Effector memory CD4-positive, alpha-beta T cell (primary cell): ENCODE results near the gene CD55.

Experiments
- DNase-seq, 3 donors: peaks; one replicate each; pipeline ENCODE4 v3.0.0-alpha.2; 2020
- H3K27ac ChIP-seq: 2 replicates; pipeline ENCODE4 v1.7.0; 2013; ENCODE audit warnings: mild to moderate bottlenecking, low read length, moderate library complexity; ENCODE audit not compliant: insufficient read depth, poor library complexity, severe bottlenecking
- H3K27me3 ChIP-seq: replicated peaks from 2 replicates; pipeline ENCODE4 v1.7.0; 2013; ENCODE audit warnings: mild to moderate bottlenecking, low read length; ENCODE audit not compliant: insufficient read depth, control insufficient read depth, poor library complexity, severe bottlenecking
- H3K36me3 ChIP-seq: 2 replicates; pipeline ENCODE4 v1.7.0; 2013; ENCODE audit warnings: mild to moderate bottlenecking, low read length, moderate library complexity; ENCODE audit not compliant: control insufficient read depth, insufficient read depth
- H3K4me1 ChIP-seq: 2 replicates; pipeline ENCODE4 v1.7.0; 2013; ENCODE audit warnings: low read length, mild to moderate bottlenecking; ENCODE audit not compliant: control insufficient read depth, insufficient read depth, poor library complexity, severe bottlenecking
- H3K4me3 ChIP-seq: 2 replicates; pipeline ENCODE4 v1.7.0; 2013; ENCODE audit warnings: low read length, low read depth, mild to moderate bottlenecking; ENCODE audit not compliant: insufficient read depth, poor library complexity, severe bottlenecking
- H3K9me3 ChIP-seq: 2 replicates; pipeline ENCODE4 v1.7.0; 2013; ENCODE audit warnings: mild to moderate bottlenecking, low read length, moderate library complexity; ENCODE audit not compliant: control insufficient read depth

Gene CD55

DNA sequence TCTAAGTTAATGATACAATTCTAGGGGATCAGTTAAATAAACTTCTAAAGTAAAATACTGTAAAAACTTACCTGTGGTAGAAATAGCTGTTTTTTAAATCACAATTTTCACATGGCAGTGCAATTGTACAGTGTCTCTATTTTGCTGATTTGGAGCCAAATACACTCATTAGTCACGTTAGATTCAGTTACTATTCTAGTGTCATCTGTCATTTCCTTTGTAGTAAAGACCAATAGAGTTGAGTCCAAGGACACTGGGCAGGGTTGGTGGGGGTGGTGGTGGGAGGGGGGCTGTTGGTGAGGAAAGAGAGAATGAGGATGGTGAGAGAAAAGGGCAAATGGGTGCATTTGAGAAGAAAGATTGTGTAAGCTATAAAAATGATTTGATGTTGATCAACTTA is 33.6 kb downstream of the CD55 start:
- no peak overlapping the region for H3K27ac ChIP-seq
- H3K4me3 ChIP-seq: no peak overlapping the region
- no peaks in the 10 kb centered on the region for H3K9me3 ChIP-seq
- no peaks in the 10 kb centered on the region for H3K4me1 ChIP-seq
- no peak for DNase-seq
- H3K36me3 ChIP-seq: peaks cover 7% of the 10 kb centered on the region
- H3K27me3 ChIP-seq: no peaks in the 10 kb centered on the region

DNA sequence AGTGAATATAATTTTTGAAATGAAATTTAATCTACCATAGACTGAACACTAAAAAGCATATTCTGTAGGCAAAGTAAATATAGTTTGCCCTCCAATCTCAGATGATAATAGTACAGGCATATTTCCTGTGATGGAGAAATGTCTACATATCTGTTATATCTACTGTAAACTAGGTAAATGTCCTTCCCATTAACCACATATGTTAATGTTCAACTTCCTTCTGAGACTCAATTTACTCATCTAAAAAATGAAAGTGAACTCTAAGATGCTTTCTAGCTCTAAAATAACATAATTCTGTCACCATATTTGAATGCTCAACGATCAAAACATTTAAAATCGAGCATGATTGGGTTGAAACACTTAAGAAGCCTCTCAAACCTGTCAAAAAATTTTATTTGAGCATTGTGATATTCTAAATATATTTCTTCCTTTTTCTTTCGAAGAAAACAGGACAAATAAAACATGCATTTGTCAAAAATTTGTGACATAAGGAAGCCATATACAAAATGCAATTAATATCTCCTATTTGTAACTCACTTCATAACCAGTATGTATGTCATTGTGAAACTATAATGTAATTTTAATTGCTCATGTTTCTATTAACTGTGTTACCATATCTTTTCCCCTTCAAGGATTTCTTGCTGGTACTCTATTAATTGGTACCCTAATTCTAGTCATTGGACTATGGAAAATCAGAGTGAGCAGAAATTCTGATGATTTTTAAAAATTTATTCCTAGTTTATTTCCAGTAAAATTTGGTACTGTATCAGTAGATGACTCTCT is 34.2 kb downstream of the CD55 start:
- Histone ChIP-seq H3K27me3 (no peaks in the 10 kb centered on the region), H3K9me3 (no peaks in the 10 kb centered on the region), H3K4me3 (no peak overlapping the region), H3K4me1 (no peaks in the 10 kb centered on the region), H3K36me3 (peaks cover under 1% of the 10 kb centered on the region), H3K27ac (no peak overlapping the region)
- DNase-seq: no peak

DNA sequence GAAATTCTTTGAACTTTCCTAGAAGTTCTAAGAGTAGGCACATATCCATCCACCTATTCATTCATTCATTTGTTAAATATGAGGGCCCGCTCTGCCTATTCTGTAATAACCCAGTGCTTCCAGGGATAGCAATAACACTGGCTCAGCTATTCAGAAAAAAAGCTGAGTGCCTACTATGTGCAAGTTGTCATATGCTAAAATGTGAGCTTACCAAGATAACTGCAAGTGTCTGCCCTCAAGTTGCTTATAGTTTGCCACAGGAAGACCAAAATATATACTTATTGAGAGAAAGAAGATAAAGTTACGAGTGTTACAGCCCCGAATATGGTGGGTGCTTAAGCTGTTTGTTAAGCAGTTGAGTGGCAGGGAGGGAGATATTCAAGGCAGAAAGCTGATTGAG is 39.6 kb downstream of the CD55 start:
- Histone ChIP-seq H3K4me1 (no peaks in the 10 kb centered on the region), H3K36me3 (peaks cover 13% of the 10 kb centered on the region), H3K27me3 (no peaks in the 10 kb centered on the region), H3K27ac (no peak overlapping the region), H3K9me3 (no peaks in the 10 kb centered on the region), H3K4me3 (no peak overlapping the region)
- DNase-seq: no peak

DNA sequence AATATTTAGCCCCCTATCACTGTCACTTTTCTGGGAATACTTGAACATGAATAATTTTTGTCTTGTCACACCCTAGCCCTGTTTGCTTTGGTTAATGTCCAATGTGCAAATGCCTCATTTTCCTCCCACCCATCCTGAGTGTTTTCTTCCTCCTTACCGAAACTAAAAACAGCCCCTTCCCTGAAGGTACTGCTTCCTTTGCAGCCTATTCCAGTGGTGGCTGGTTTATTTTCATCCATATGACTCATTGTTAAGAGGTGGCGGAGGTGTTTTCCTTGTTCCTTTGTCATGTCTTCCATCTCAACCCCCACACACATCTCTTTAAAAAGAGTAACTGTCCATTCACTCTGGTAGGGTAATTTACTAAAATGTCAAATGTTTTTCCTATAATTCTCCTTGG is 40.4 kb downstream of the CD55 start:
- H3K27me3 ChIP-seq: no peaks in the 10 kb centered on the region
- H3K9me3 ChIP-seq: no peaks in the 10 kb centered on the region
- H3K4me1 ChIP-seq: no peaks in the 10 kb centered on the region
- no peak overlapping the region for H3K4me3 ChIP-seq
- peaks cover 13% of the 10 kb centered on the region for H3K36me3 ChIP-seq
- no peak overlapping the region for H3K27ac ChIP-seq
- no peak for DNase-seq

DNA sequence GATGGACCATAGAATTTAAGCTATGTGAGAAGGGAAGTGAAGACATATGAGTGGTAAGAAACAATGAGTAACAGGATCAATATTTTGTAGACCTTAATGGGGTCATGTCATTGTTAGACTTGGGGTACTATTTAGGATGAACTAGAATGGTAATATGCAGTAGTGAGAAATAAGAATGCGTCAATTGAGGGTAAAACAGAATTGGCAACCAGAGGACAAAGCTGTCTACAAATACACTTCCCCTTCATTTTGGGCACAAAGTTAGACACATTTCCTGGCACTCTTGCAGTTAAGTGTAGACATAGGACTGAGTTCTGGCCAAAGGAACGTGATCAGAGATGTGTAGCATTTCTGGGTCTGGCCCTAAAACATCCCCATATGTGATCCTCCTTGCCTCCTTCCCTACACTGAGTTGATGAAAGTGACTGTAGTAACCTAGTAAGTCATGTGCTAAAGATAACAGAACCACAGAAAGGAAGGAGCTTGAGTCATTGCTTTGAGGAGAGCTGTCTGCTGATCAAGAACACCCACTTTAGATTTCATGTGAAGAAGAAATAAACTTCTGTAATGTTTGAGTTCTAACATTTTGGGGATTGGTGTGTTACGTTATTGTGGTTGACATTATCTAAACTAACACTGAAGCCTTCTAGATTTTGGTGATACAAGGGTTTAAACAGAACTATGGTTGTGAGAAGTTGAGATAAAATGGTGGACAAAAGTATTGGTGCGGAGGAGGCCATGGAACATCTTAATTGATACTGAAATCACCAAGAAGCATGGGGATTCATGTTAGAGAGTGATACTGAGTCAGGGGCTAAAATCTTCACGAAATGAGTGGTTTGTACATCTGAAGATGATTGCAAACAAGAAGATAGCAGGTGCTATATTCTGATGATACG is 41.7 kb downstream of the CD55 start:
- Histone ChIP-seq H3K4me3 (no peak overlapping the region), H3K27ac (no peak overlapping the region), H3K4me1 (no peaks in the 10 kb centered on the region), H3K36me3 (peaks cover 13% of the 10 kb centered on the region), H3K9me3 (no peaks in the 10 kb centered on the region), H3K27me3 (no peaks in the 10 kb centered on the region)
- no peak for DNase-seq

DNA sequence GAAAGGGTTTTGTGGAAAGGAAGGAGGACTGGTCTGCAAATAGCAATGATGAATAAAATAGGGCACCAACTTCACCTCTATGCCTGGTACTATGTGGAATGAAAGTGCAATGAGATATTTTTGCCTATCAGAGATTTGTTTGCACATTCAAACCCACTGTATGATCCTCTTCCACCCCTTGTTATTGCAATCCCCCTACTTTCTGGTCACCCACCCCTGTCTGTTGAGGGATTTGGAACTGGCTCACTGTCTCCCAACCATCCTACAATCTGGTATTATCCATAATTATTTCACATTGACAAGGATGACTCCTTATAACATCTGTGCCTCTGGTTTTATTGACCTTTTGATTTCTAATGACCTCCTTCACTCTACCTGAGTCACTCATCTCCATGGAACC is 42.4 kb downstream of the CD55 start:
- no peak overlapping the region for H3K4me3 ChIP-seq
- H3K27ac ChIP-seq: no peak overlapping the region
- DNase-seq: no peak
- H3K9me3 ChIP-seq: no peaks in the 10 kb centered on the region
- no peaks in the 10 kb centered on the region for H3K27me3 ChIP-seq
- H3K36me3 ChIP-seq: peaks cover 13% of the 10 kb centered on the region
- no peaks in the 10 kb centered on the region for H3K4me1 ChIP-seq

DNA sequence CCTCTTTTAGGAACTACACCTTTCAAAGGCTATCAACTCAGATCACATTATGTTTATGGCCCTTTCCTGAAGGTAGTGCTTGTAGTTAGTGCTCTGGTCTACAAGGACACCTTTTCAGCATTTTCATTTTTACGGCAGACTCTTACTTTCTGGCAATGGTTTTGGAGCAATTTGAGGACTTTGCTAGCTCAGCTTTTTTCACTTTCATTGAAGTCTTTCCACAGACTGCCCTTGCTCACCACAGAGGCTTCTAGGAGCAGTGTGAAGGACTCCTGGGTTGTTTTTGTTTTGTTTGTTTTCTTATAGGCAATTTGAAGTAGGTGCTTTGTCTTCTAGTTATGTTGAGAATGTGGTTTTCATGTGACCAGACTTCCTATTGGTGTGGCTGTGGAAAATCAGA is 43.1 kb downstream of the CD55 start:
- no peaks in the 10 kb centered on the region for H3K9me3 ChIP-seq
- H3K27ac ChIP-seq: no peak overlapping the region
- peaks cover 13% of the 10 kb centered on the region for H3K36me3 ChIP-seq
- H3K4me3 ChIP-seq: no peak overlapping the region
- no peaks in the 10 kb centered on the region for H3K4me1 ChIP-seq
- DNase-seq: no peak
- no peaks in the 10 kb centered on the region for H3K27me3 ChIP-seq

DNA sequence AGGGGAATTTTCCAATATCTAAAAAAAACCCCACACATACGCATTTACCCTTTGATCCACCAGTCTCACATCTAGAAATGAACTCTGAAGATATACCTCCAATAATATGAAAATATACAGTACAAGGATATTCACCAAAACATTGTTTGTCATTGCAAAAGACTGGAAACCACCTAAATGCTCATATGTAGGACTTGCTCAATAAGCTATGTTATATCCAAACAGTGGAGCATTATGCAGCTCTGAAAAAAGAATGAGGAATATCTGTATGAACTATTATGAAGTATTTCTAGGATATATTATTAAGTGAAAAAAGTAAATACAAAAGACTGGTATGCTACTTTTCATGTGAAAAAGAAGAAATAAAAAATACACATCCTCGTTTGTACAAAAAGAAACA is 43.6 kb downstream of the CD55 start:
- no peak for DNase-seq
- Histone ChIP-seq H3K36me3 (peaks cover 13% of the 10 kb centered on the region), H3K27me3 (no peaks in the 10 kb centered on the region), H3K9me3 (no peaks in the 10 kb centered on the region), H3K4me1 (no peaks in the 10 kb centered on the region), H3K4me3 (no peak overlapping the region), H3K27ac (no peak overlapping the region)

DNA sequence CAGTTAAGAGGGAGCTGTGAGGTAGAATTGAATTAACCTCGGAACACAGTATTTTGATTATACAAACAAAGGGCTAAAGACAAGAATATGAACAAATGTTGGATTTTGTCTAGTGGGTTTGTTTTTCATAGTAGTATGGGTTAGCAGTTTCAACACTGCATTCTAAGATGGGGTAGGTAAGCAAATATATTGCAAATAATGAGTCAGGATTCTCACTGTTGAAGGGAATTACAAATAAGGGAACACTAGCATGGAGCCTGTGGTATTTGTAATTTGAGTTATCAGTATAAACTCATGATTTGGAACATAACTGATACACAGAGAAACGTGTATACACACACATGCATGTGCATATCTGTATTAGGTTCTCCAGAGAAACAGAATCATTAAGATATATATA is 44.5 kb downstream of the CD55 start:
- no peak for DNase-seq
- Histone ChIP-seq H3K4me1 (no peaks in the 10 kb centered on the region), H3K36me3 (peaks cover 13% of the 10 kb centered on the region), H3K4me3 (no peak overlapping the region), H3K9me3 (no peaks in the 10 kb centered on the region), H3K27me3 (no peaks in the 10 kb centered on the region), H3K27ac (no peak overlapping the region)

DNA sequence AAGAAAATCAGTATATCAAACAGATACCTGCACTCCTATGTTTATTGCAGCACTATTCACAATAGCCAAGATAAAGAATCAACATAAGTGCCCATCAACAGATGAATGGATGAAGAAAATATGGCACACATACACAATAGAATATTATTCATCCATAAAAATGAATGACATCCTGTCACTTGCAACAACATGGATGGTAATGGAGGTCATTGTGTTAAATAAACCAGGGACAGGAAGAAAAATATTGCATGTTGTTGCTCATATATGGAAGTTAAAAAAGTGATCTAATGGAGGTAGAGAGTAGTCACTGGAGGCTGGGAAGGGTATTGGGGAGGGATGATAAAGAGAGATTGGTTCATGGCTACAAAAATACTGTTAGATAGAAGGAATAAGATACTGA is 67.2 kb downstream of the CD55 start:
- Histone ChIP-seq H3K9me3 (no peaks in the 10 kb centered on the region), H3K4me3 (no peak overlapping the region), H3K36me3 (no peaks in the 10 kb centered on the region), H3K27me3 (no peaks in the 10 kb centered on the region), H3K4me1 (no peaks in the 10 kb centered on the region), H3K27ac (no peak overlapping the region)
- no peak for DNase-seq
